ENCODE data around the gene DRAM2. TPM values are rescaled to one million over a fixed set of nuclear protein-coding genes. Genes with fewer than 3 reads are reported as not detected.

The DRAM2 gene
- total and polyA plus RNA-seq, 2 donors (not counting 3 experiments of a cell fraction or from before 2014, with no cell fraction given) = 21.7 to 55.9 TPM

DNA sequence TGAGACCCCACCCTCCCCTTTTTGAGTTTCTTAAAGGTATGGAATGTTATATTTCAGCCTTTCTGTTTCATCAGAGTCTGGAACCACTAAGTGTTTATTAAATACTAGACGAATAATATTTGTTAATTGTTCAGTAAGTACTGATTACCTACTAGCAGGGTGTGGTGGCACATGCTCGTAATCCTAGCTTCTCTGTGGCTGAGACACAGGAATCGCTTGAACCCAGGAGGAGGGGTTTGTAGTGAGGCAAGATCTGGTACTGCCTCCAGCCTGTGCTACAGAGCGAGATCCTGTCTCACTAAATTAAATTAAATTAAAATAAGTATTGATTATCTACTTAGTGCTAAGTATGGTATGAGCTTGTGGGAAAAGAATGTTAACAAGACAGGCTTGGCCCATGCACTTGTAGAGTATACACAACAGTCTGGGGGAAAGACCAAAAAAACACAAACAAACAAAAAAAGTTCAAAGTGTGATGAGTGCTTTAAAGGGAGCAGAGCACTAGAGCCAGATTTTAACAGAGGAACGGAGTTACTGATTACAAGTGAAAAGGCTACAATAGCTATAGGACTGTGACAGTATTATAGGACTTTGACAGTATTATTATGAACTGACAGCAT is 2.6 kb upstream of the DRAM2 start:
- POLR2A ChIA-PET = no interaction called here
- H3K27me3 ChIP-seq (ENCODE audit: control insufficient read depth in 2 of 2, insufficient read depth in 2 of 2, low read length in 2 of 2) = no peaks in the 10 kb centered on the region
- H3K36me3 ChIP-seq (ENCODE audit: control insufficient read depth in 2 of 2, extremely low read depth in 1 of 2, insufficient read depth in 2 of 2, low read length in 2 of 2) = no peaks in the 10 kb centered on the region
- DNase-seq (ENCODE audit: low read depth, low spot score) (no peak), FAIRE-seq (no peak)
- H4K20me1 ChIP-seq (replicated peaks; ENCODE audit: control insufficient read depth, extremely low read depth, insufficient read depth, low read length) = no peaks in the 10 kb centered on the region
- no peak overlapping the region for H3K4me2 ChIP-seq (ENCODE audit: insufficient read depth, low read length)
- BruUV-seq (replicated peaks) = no TSS peak
- H3K4me3 ChIP-seq (replicated peaks in 1 of 3; ENCODE audit: insufficient read depth in 1 of 3, low read depth in 1 of 3, low read length in 3 of 3) = no peak overlapping the region
- intact Hi-C loops (cut with micrococcal nuclease) = loop anchor here (5.0 kb wide), 1 partner anchor 180 kb away; the partner anchor contains the start of gene LRIF1
- H3K9ac ChIP-seq (replicated peaks; ENCODE audit: extremely low read depth, insufficient read depth, low read length) = no peak overlapping the region
- peaks cover 78% of the 10 kb centered on the region for H3K79me2 ChIP-seq (ENCODE audit: control insufficient read depth, insufficient read depth, low read length)
- H3K4me1 ChIP-seq (ENCODE audit: control insufficient read depth, extremely low read depth, insufficient read depth, low read length) = peaks cover 18% of the 10 kb centered on the region
- no peak overlapping the region for H2AFZ ChIP-seq (ENCODE audit: low read depth, low read length)
- dilution Hi-C loops (cut with MboI; ENCODE audit: extremely low pct_ligation_motif_present, low sequenced_read_pairs) = no loop called here
- H3K27ac ChIP-seq (ENCODE audit: insufficient read depth, low read depth, low read length) = no peak overlapping the region
- H3K9me3 ChIP-seq (replicated peaks; ENCODE audit: control insufficient read depth, insufficient read depth, low read length) = no peaks in the 10 kb centered on the region
- no peaks in the 10 kb centered on the region for H3K9me1 ChIP-seq (replicated peaks; ENCODE audit: control insufficient read depth, extremely low read depth, insufficient read depth, low read length)
- CTCF ChIA-PET = no interaction called here
- TF ChIP-seq GATA2 (IDR thresholded peaks at IDR 0.05; ENCODE audit: insufficient read depth, insufficient read length, low read depth, low read length) (no peak), FOS (IDR thresholded peaks at IDR 0.05; ENCODE audit: borderline replicate concordance, insufficient read depth, low read length) (no peak), POLR2A (IDR thresholded peaks at IDR 0.05; ENCODE audit: low read depth, low read length) (no peak)
- TF ChIP-seq, protein P1, sequence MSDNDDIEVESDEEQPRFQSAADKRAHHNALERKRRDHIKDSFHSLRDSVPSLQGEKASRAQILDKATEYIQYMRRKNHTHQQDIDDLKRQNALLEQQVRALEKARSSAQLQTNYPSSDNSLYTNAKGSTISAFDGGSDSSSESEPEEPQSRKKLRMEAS (IDR thresholded peaks at IDR 0.05; ENCODE audit: insufficient read depth, insufficient read length) = no peak

DNA sequence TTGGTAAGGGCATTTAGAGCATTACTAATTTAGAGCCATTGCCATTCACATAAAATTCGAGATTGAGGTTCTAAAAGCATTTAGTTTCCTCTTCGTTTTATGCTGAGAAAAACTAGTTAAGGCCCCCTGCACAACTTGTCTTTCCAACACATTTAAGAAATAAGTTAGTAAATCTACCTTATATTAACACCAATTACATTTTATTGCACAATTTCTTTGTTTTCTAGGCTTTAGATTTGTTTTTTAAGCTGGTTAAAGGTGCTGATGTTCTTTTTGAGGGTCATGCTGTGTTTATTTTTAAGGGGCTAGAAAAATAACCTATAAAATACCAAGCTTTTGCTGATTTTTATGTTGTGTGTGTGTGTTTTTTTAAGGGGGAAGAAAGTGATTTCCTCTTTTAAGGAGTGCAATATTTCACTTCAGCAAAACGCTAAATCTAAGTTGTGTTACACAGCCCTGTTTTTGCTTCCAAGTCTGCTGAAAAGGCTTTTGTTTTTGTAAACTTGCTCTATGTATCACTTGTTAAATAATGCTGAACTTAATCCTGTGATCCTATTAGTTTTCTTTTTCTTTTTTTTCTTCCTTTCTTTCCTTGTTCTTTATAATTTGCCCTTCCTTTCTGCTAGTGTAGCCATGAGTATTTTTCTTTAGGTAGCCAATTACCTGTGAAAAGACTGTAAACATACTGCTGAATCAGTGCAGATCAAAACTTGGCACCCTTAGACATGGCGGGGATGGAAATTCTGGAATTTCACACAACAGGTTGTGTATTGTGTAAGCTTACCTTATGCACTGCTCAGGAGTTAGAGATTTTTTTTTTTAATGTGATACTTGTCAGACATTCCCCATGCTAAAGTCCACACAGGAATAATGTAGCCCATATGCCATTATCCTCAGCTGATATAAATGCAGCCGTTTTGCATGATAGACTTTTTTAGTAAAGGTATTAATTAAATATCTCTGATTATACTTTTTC is 1.6 kb upstream of the DRAM2 start:
- Histone ChIP-seq H3K27me3 (ENCODE audit: control insufficient read depth in 2 of 2, insufficient read depth in 2 of 2, low read length in 2 of 2) (no peaks in the 10 kb centered on the region), H2AFZ (ENCODE audit: low read depth, low read length) (no peak overlapping the region), H3K27ac (ENCODE audit: insufficient read depth, low read depth, low read length) (no peak overlapping the region), H3K9me1 (replicated peaks; ENCODE audit: control insufficient read depth, extremely low read depth, insufficient read depth, low read length) (no peaks in the 10 kb centered on the region), H3K9me3 (replicated peaks; ENCODE audit: control insufficient read depth, insufficient read depth, low read length) (no peaks in the 10 kb centered on the region), H3K4me1 (ENCODE audit: control insufficient read depth, extremely low read depth, insufficient read depth, low read length) (peaks cover 18% of the 10 kb centered on the region), H3K79me2 (ENCODE audit: control insufficient read depth, insufficient read depth, low read length) (peaks cover 73% of the 10 kb centered on the region), H3K9ac (replicated peaks; ENCODE audit: extremely low read depth, insufficient read depth, low read length) (peak overlapping the region; percentile 90), H3K4me3 (replicated peaks in 1 of 3; ENCODE audit: insufficient read depth in 1 of 3, low read depth in 1 of 3, low read length in 3 of 3) (peak overlapping the region in 2 of 3 experiments; percentile 88 to 93), H4K20me1 (replicated peaks; ENCODE audit: control insufficient read depth, extremely low read depth, insufficient read depth, low read length) (no peaks in the 10 kb centered on the region), H3K4me2 (ENCODE audit: insufficient read depth, low read length) (peak overlapping the region; percentile 92), H3K36me3 (ENCODE audit: control insufficient read depth in 2 of 2, extremely low read depth in 1 of 2, insufficient read depth in 2 of 2, low read length in 2 of 2) (no peaks in the 10 kb centered on the region)
- dilution Hi-C loops (cut with MboI; ENCODE audit: extremely low pct_ligation_motif_present, low sequenced_read_pairs) = no loop called here
- FAIRE-seq (no peak), DNase-seq (ENCODE audit: low read depth, low spot score) (peak; percentile 3)
- CTCF ChIA-PET = no interaction called here
- TF ChIP-seq POLR2A (IDR thresholded peaks at IDR 0.05; ENCODE audit: low read depth, low read length) (no peak), GATA2 (IDR thresholded peaks at IDR 0.05; ENCODE audit: insufficient read depth, insufficient read length, low read depth, low read length) (no peak), JUN (IDR thresholded peaks at IDR 0.05; ENCODE audit: borderline replicate concordance, insufficient read depth, insufficient read length, low read depth) (no peak)
- TF ChIP-seq, protein P1 (IDR thresholded peaks at IDR 0.05; ENCODE audit: insufficient read depth, insufficient read length) = no peak
- BruUV-seq (replicated peaks) = no TSS peak
- intact Hi-C loops (cut with micrococcal nuclease) = loop anchor here (5.0 kb wide), 1 partner anchor 179 kb away; the partner anchor contains the start of gene LRIF1
- POLR2A ChIA-PET = no interaction called here
